HepG2 (cell line): ENCODE measurements around the gene VPS37B. TPM values are rescaled to one million over a fixed set of nuclear protein-coding genes. Genes with fewer than 3 reads are reported as not detected.

Source experiments
- ATAC-seq: fragments of 200-7000 bp; cut with Tn5 transposase; 3 replicates; pipeline ENCODE4 v1.9.1; 2020; ENCODE audit warnings: mild to moderate bottlenecking, moderate library complexity
- BruUV-seq: library from RNA; stranded (reverse); fragments of 400-500 nt; replicated peaks from 2 replicates; lab custom pipeline; 2021; lab: Mats Ljungman, UMichigan
- CTCF ChIA-PET: fragments of 300-600 bp; formaldehyde crosslinking; extraction: SDS; loops from one replicate; lab custom pipeline; 2021; ENCODE audit warnings: low total read pairs, inconsistent platforms, low intra/inter-chr PET ratio; lab: Yijun Ruan, JAX
- POLR2A ChIA-PET: fragments of 350-600 bp; sonication (Branson Sonifier 250); formaldehyde crosslinking; loops from one replicate; lab custom pipeline; 2020; ENCODE audit warnings: antibody characterized with exemption, inconsistent platforms; lab: Yijun Ruan, JAX
- DNase-seq: peaks from one replicate; pipeline ENCODE4 v3.0.0-alpha.2; 2015; ENCODE audit warnings: low spot score
- FAIRE-seq: peaks from 3 replicates; lab custom pipeline; 2011; peaks lifted over from hg19 to GRCh38; lab: Jason Lieb, UNC
- H2AFZ ChIP-seq: one replicate; pipeline ENCODE4 v1.6.1; 2011; ENCODE audit warnings: low read length, inconsistent platforms
- H3K27ac ChIP-seq: fragments of 300-600 bp; 3 replicates; pipeline ENCODE4 v1.8.0; 2011; ENCODE audit warnings: mixed run types, mild to moderate bottlenecking, mixed read lengths, low read length, inconsistent platforms; ENCODE audit not compliant: insufficient read depth; ENCODE audit errors: extremely low read length
- H3K27me3 ChIP-seq, 2 experiments: fragments of 200-600 bp in 1 of 2; 2 replicates in 1 of 2; 3 replicates in 1 of 2; pipeline versions ENCODE4 v1.6.0 to v1.8.0; 2011; ENCODE audit warnings: low read length in 2 of 2, mild to moderate bottlenecking in 2 of 2, moderate library complexity in 2 of 2, inconsistent platforms in 1 of 2; ENCODE audit not compliant: insufficient read depth in 2 of 2, control insufficient read depth in 1 of 2
- H3K36me3 ChIP-seq, 2 experiments: fragments of 200-600 bp in 1 of 2; replicated peaks in 1 of 2; 2 replicates in 1 of 2; 3 replicates in 1 of 2; pipeline versions ENCODE4 v1.5.1 to v1.8.0; 2011; ENCODE audit warnings: low read length in 2 of 2, inconsistent platforms in 1 of 2; ENCODE audit not compliant: insufficient read depth in 2 of 2, control insufficient read depth in 1 of 2
- H3K4me1 ChIP-seq: 2 replicates; pipeline ENCODE4 v1.5.1; 2012; ENCODE audit warnings: low read length, inconsistent platforms; ENCODE audit not compliant: insufficient read depth
- H3K4me2 ChIP-seq: 2 replicates; pipeline ENCODE4 v1.6.0; 2011; ENCODE audit warnings: low read depth, low read length, inconsistent platforms
- H3K4me3 ChIP-seq, 3 experiments: fragments of 200-600 bp in 1 of 3; sonication (generic), shearing (Covaris generic) in 1 of 3; replicated peaks in 1 of 3; 2 replicates each; pipeline ENCODE4 v1.5.1; 2011 to 2016; ENCODE audit warnings: low read length in 3 of 3, inconsistent platforms in 2 of 3, low read depth in 2 of 3, mild to moderate bottlenecking in 2 of 3, control low read depth in 1 of 3, mixed read lengths in 1 of 3; ENCODE audit not compliant: insufficient read depth in 1 of 3
- H3K79me2 ChIP-seq: one replicate; pipeline ENCODE4 v1.6.1; 2011; ENCODE audit warnings: low read length, inconsistent platforms; ENCODE audit not compliant: insufficient read depth
- H3K9ac ChIP-seq: 2 replicates; pipeline ENCODE4 v1.6.0; 2011; ENCODE audit warnings: mild to moderate bottlenecking, low read depth, low read length, inconsistent platforms; ENCODE audit not compliant: insufficient read depth
- H3K9me3 ChIP-seq: 2 replicates; pipeline ENCODE4 v1.5.1; 2012; ENCODE audit warnings: mild to moderate bottlenecking, low read length
- H4K20me1 ChIP-seq: 2 replicates; pipeline ENCODE4 v1.6.0; 2011; ENCODE audit warnings: inconsistent platforms, mild to moderate bottlenecking, low read length, moderate library complexity; ENCODE audit not compliant: insufficient read depth
- BCL6 ChIP-seq: IDR thresholded peaks from 2 replicates; pipeline ENCODE4 v1.6.1; 2016; ENCODE audit warnings: missing genetic modification reagents, missing compliant biosample characterization
- ISL2 ChIP-seq: sonication (generic); formaldehyde crosslinking; IDR thresholded peaks from 2 replicates; pipeline ENCODE4 v1.5.0; 2020; ENCODE audit warnings: missing genetic modification reagents
- JDP2 ChIP-seq: sonication (generic); formaldehyde crosslinking; IDR thresholded peaks from 2 replicates; pipeline ENCODE4 v1.8.1; 2022; ENCODE audit warnings: missing genetic modification reagents, borderline replicate concordance
- MIER3 ChIP-seq: IDR thresholded peaks from 2 replicates; pipeline ENCODE4 v1.6.1; 2016; ENCODE audit warnings: missing compliant biosample characterization, borderline replicate concordance
- NR2F6 ChIP-seq, 2 experiments: IDR thresholded peaks; 2 replicates each; pipeline ENCODE4 v1.6.1; 2016; ENCODE audit warnings: antibody characterized with exemption in 1 of 2, mild to moderate bottlenecking in 1 of 2
- POLR2A ChIP-seq, 2 experiments: IDR thresholded peaks; 2 replicates each; pipeline ENCODE4 v1.6.1; 2011; ENCODE audit warnings: low read depth in 2 of 2, low read length in 2 of 2, mild to moderate bottlenecking in 1 of 2, moderate library complexity in 1 of 2; ENCODE audit not compliant: insufficient read depth in 1 of 2
- SMARCC2 ChIP-seq: fragments of 450-650 bp; IDR thresholded peaks from 2 replicates; pipeline ENCODE4 v1.6.1; 2017; ENCODE audit warnings: antibody characterized with exemption, mild to moderate bottlenecking
- YY1 ChIP-seq: IDR thresholded peaks from 2 replicates; pipeline ENCODE4 v1.6.1; 2011; ENCODE audit warnings: low read length, low read depth, moderate library complexity, mild to moderate bottlenecking; ENCODE audit not compliant: insufficient read depth, insufficient replicate concordance
- ZBTB26 ChIP-seq: IDR thresholded peaks from 2 replicates; pipeline ENCODE4 v1.6.1; 2016; ENCODE audit warnings: missing compliant biosample characterization, missing genetic modification reagents, borderline replicate concordance
- ZBTB7A ChIP-seq: sonication (generic); formaldehyde crosslinking; IDR thresholded peaks from 2 replicates; pipeline ENCODE4 v1.8.0; 2022; ENCODE audit warnings: mild to moderate bottlenecking, missing genetic modification reagents
- ZFP37 ChIP-seq: sonication (generic); formaldehyde crosslinking; IDR thresholded peaks from 2 replicates; pipeline ENCODE4 v1.4.0; 2020; ENCODE audit warnings: missing genetic modification reagents, borderline replicate concordance
- ZFY ChIP-seq: sonication (generic); formaldehyde crosslinking; IDR thresholded peaks from 2 replicates; pipeline ENCODE4 v1.4.0; 2020; ENCODE audit warnings: missing genetic modification reagents
- ZNF253 ChIP-seq: sonication (generic); formaldehyde crosslinking; IDR thresholded peaks from 2 replicates; pipeline ENCODE4 v1.8.0; 2022; ENCODE audit warnings: mild to moderate bottlenecking, missing genetic modification reagents, borderline replicate concordance
- ZNF598 ChIP-seq: sonication (generic); formaldehyde crosslinking; IDR thresholded peaks from 2 replicates; pipeline ENCODE4 v1.5.1; 2020; ENCODE audit warnings: mild to moderate bottlenecking, missing genetic modification reagents, borderline replicate concordance
- WGBS: methylation state at CpG from one replicate; pipeline ENCODE4 v1.1.6; 2017; ENCODE audit warnings: low lambda C conversion rate; 5-methylcytosine and 5-hydroxymethylcytosine counted together
- in situ Hi-C: cut with HindIII; loops from 2 replicates; pipeline ENCODE4 v1.10.0; 2017; ENCODE audit warnings: low pct_unique_long_range_greater_than_20kb; ENCODE audit not compliant: extremely low pct_ligation_motif_present
- intact Hi-C: fragments of 100-400 bp; cut with micrococcal nuclease; formaldehyde crosslinking; loops from one replicate; pipeline ENCODE4 v1.10.0; 2022; ENCODE audit not compliant: unreplicated experiment
- polyA plus RNA-seq, 8 experiments: library from polyadenylated mRNA; depleted of rRNA in 3 of 8; stranded (reverse) in 7 of 8; unstranded in 1 of 8; fragments of >200 nt; fragmentation: Illumina TruSeq in 4 of 8; extraction: Trizol in 4 of 8; gene quantifications; 2 replicates each; pipeline versions ENCODE4 v1.2.1 to v1.2.3, GENCODE V29; 2011 to 2016; ENCODE audit warnings: low read depth in 4 of 8, missing spikeins in 1 of 8, mixed read lengths in 1 of 8; ENCODE audit not compliant: insufficient read depth in 1 of 8
- total RNA-seq, 5 experiments: library from RNA; depleted of rRNA; stranded (reverse); fragments of >200 nt; fragmentation: Illumina TruSeq; extraction: Trizol; gene quantifications; 2 replicates each; pipeline ENCODE4 v1.2.3, GENCODE V29; 2016; ENCODE audit warnings: low read depth in 1 of 5
- TF ChIP-seq, protein P1 (sequence below): sonication (generic); formaldehyde crosslinking; IDR thresholded peaks from 2 replicates; pipeline ENCODE4 v1.4.0; 2020; ENCODE audit warnings: missing genetic modification reagents; ENCODE audit errors: not compliant biosample characterization
- TF ChIP-seq, protein P2 (sequence below): sonication (generic); formaldehyde crosslinking; IDR thresholded peaks from 2 replicates; pipeline ENCODE4 v1.4.0; 2020; ENCODE audit warnings: missing genetic modification reagents
- TF ChIP-seq, protein P3 (sequence below): sonication (generic); formaldehyde crosslinking; IDR thresholded peaks from 2 replicates; pipeline ENCODE4 v1.5.0; 2020; ENCODE audit warnings: mild to moderate bottlenecking, missing genetic modification reagents, moderate library complexity

The VPS37B gene
- total and polyA plus RNA-seq, 2 of the 13 experiments (the other 11 are each of a cell fraction or from before 2014, with no cell fraction given) = 4.6 to 5.3 TPM

GRCh38 chr12:122860854-122861586 is 34.9 kb downstream of the VPS37B start (continued):
- no peak for TF ChIP-seq ZBTB7A (CRISPR knock-in tag)
- no peak for TF ChIP-seq POLR2A (IDR thresholded peaks at IDR 0.05; ENCODE audit: insufficient read depth in 1 of 2, low read depth in 2 of 2, low read length in 2 of 2)
- no peak for TF ChIP-seq ISL2 (CRISPR knock-in tag)
- no peak for TF ChIP-seq ZFP37 (CRISPR knock-in tag)
- TF ChIP-seq ZBTB26 (CRISPR knock-in tag) = no peak
- TF ChIP-seq, protein P1, sequence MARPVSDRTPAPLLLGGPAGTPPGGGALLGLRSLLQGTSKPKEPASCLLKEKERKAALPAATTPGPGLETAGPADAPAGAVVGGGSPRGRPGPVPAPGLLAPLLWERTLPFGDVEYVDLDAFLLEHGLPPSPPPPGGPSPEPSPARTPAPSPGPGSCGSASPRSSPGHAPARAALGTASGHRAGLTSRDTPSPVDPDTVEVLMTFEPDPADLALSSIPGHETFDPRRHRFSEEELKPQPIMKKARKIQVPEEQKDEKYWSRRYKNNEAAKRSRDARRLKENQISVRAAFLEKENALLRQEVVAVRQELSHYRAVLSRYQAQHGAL (CRISPR knock-in tag) = no peak

- 96% methylated on average over 7 of the region's 28 CpGs for WGBS
- no peak overlapping the region for H3K4me3 ChIP-seq
- H3K9me3 ChIP-seq = no peaks in the 10 kb centered on the region
- in situ Hi-C loops (loop anchor here (25.0 kb wide), 1 partner anchor 377 kb away; the partner anchor contains the start of genes MPHOSPH9 and MTRFR), intact Hi-C loops (loop anchor here (1.0 kb wide), 1 partner anchor 92 kb away; no protein-coding TSS in a partner anchor)
- H4K20me1 ChIP-seq = no peaks in the 10 kb centered on the region
- peaks cover under 1 to 3% of the 10 kb centered on the region in 2 experiments; a peak in 2 of 5 replicates for H3K36me3 ChIP-seq
- no peak overlapping the region for H3K4me2 ChIP-seq
- no peak overlapping the region for H3K9ac ChIP-seq
- DNase-seq (peak; percentile 48), ATAC-seq (peak; percentile 56), FAIRE-seq (no peak)
- no peaks in the 10 kb centered on the region for H3K79me2 ChIP-seq
- no peaks in the 10 kb centered on the region for H3K27me3 ChIP-seq
- H2AFZ ChIP-seq = no peak overlapping the region
- CTCF ChIA-PET = interaction anchor here (2.0 kb wide), 1 partner anchor 92 kb away, joined by 34 read pairs; no protein-coding TSS in a partner anchor
- no TSS peak for BruUV-seq
- peak overlapping the region; percentile 25 for H3K27ac ChIP-seq
- H3K4me1 ChIP-seq = peaks cover 58% of the 10 kb centered on the region
- POLR2A ChIA-PET = interaction anchor here (1.5 kb wide), 1 partner anchor 18 kb away, joined by 5 read pairs; no protein-coding TSS in a partner anchor
- peak; percentile 61; the same call in 1 of the 2 replicates for TF ChIP-seq ZFY (CRISPR knock-in tag)
- TF ChIP-seq ZNF598 = 0 out of 2 replicates have a peak, but pooled peaks have one; percentile 11
- TF ChIP-seq, protein P2, sequence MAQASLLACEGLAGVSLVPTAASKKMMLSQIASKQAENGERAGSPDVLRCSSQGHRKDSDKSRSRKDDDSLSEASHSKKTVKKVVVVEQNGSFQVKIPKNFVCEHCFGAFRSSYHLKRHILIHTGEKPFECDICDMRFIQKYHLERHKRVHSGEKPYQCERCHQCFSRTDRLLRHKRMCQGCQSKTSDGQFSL (CRISPR knock-in tag) = 0 out of 2 replicates have a peak, but pooled peaks have one; percentile 48
- TF ChIP-seq JDP2 (CRISPR knock-in tag) = no peak
- no peak for TF ChIP-seq BCL6 (CRISPR knock-in tag)
- TF ChIP-seq ZNF253 (CRISPR knock-in tag) = no peak
- peak; percentile 32 for TF ChIP-seq YY1
- TF ChIP-seq NR2F6 (IDR thresholded peaks at IDR 0.05) = no peak
- TF ChIP-seq NR2F6 (CRISPR knock-in tag; IDR thresholded peaks at IDR 0.05) = 0 out of 2 replicates have a peak, but pooled peaks have one; percentile 12
- TF ChIP-seq MIER3 (CRISPR knock-in tag) = no peak
- TF ChIP-seq, protein P3, sequence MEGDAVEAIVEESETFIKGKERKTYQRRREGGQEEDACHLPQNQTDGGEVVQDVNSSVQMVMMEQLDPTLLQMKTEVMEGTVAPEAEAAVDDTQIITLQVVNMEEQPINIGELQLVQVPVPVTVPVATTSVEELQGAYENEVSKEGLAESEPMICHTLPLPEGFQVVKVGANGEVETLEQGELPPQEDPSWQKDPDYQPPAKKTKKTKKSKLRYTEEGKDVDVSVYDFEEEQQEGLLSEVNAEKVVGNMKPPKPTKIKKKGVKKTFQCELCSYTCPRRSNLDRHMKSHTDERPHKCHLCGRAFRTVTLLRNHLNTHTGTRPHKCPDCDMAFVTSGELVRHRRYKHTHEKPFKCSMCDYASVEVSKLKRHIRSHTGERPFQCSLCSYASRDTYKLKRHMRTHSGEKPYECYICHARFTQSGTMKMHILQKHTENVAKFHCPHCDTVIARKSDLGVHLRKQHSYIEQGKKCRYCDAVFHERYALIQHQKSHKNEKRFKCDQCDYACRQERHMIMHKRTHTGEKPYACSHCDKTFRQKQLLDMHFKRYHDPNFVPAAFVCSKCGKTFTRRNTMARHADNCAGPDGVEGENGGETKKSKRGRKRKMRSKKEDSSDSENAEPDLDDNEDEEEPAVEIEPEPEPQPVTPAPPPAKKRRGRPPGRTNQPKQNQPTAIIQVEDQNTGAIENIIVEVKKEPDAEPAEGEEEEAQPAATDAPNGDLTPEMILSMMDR = peak; percentile 94
- TF ChIP-seq SMARCC2 = no peak
These were observed 35.7 kb downstream of the VPS37B start for GRCh38 chr12:122860040-122860853.
